ENCODE measurements around the gene LRP1B. TPM values are rescaled to one million over a fixed set of nuclear protein-coding genes. Genes with fewer than 3 reads are reported as not detected.

Gene LRP1B
- total RNA-seq, 2 donors from 2014 or later: 0.02 TPM; not detected in 1

DNA sequence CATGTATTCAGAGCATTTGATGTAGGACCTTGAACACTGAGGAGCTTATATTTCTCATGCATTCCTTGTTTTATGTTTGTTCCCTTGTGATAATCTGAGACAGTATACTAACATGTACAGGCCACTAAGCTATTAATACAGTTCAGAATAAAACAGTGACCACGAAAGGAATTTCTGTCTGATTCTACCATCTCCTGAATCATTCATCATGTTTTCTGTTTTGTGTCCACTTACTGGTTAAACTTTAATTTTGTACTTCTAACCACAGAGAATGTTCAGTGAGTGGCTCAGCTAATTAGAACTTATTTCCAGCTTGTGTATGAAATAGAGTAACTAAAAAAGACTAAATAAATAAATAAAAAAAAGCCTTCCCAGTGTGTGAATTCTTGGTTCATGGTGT is 110.4 kb downstream of the LRP1B start:
- no peak for DNase-seq
- no peaks in the 10 kb centered on the region for H3K9me3 ChIP-seq (ENCODE audit: control insufficient read depth, low read length, poor library complexity, severe bottlenecking)
- Mint-ChIP-seq H3K4me3 (no peak overlapping the region), H3K27ac (no peak overlapping the region), H3K36me3 (ENCODE audit: low read depth) (no peaks in the 10 kb centered on the region), H3K27me3 (no peaks in the 10 kb centered on the region), H3K4me1 (no peaks in the 10 kb centered on the region)
- no peak for ATAC-seq

- H3K27me3 Mint-ChIP-seq: no peaks in the 10 kb centered on the region
- ATAC-seq (no peak), DNase-seq (no peak)
- no peaks in the 10 kb centered on the region for H3K36me3 Mint-ChIP-seq (ENCODE audit: low read depth)
- H3K27ac Mint-ChIP-seq: no peak overlapping the region
- H3K4me1 Mint-ChIP-seq: no peaks in the 10 kb centered on the region
- no peaks in the 10 kb centered on the region for H3K9me3 ChIP-seq (ENCODE audit: control insufficient read depth, low read length, poor library complexity, severe bottlenecking)
- H3K4me3 Mint-ChIP-seq: no peak overlapping the region
Measured at GRCh38 chr2:142014536-142014935, 116.3 kb downstream of the LRP1B start.

- DNase-seq (no peak), ATAC-seq (no peak)
- no peaks in the 10 kb centered on the region for H3K36me3 Mint-ChIP-seq (ENCODE audit: low read depth)
- no peaks in the 10 kb centered on the region for H3K9me3 ChIP-seq (ENCODE audit: control insufficient read depth, low read length, poor library complexity, severe bottlenecking)
- H3K27me3 Mint-ChIP-seq: no peaks in the 10 kb centered on the region
- no peak overlapping the region for H3K4me3 Mint-ChIP-seq
- H3K27ac Mint-ChIP-seq: no peak overlapping the region
- H3K4me1 Mint-ChIP-seq: no peaks in the 10 kb centered on the region
Measured at GRCh38 chr2:142012797-142013196, 118.0 kb downstream of the LRP1B start.

- DNase-seq: no peak
- no peaks in the 10 kb centered on the region for H3K27me3 Mint-ChIP-seq
Measured at GRCh38 chr2:142010477-142011270, 120.1 kb downstream of the LRP1B start.

DNA sequence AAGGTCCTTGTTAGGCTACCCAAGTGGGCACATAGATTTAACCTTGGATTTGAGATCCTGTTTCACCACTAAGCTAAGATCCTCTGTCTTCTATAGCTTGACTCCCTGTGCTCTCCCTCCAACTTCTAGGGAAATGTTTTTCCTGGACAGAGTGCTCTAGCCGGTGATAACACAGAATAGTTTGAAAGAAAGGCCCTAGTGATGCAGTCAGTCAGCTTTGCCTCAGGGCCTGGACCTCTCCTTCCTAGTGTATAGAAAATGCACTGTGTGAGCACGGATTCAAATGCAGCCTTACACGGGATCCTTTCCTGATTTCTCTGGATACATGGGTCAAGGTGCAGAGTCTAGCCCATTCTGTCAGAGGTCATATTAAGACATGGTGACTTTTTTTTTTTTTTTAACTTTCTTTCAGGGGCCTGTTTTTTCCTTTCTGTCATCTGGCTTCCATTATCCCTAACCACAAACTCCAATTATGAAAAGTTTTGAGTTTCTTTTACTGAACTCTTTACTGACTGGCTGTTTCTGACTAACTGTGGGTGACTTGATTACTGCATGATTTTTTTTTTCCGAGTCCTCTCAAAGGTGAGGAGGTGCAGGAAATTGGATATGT is 122.6 kb downstream of the LRP1B start:
- no peaks in the 10 kb centered on the region for H3K9me3 ChIP-seq (ENCODE audit: control insufficient read depth, low read length, poor library complexity, severe bottlenecking)
- Mint-ChIP-seq H3K27me3 (no peaks in the 10 kb centered on the region), H3K27ac (no peak overlapping the region), H3K4me3 (no peak overlapping the region), H3K36me3 (ENCODE audit: low read depth) (no peaks in the 10 kb centered on the region), H3K4me1 (no peaks in the 10 kb centered on the region)
- ATAC-seq (no peak), DNase-seq (no peak)

More at GRCh38 chr2:142010477-142011270, 120.1 kb downstream of the LRP1B start:
- H3K9me3 ChIP-seq (ENCODE audit: control insufficient read depth, low read length, poor library complexity, severe bottlenecking): no peaks in the 10 kb centered on the region
- H3K27ac Mint-ChIP-seq: no peak overlapping the region
- no peak for ATAC-seq
- no peaks in the 10 kb centered on the region for H3K4me1 Mint-ChIP-seq
- H3K4me3 Mint-ChIP-seq: no peak overlapping the region
- no peaks in the 10 kb centered on the region for H3K36me3 Mint-ChIP-seq (ENCODE audit: low read depth)

GRCh38 chr2:141994066-141994465 is 136.8 kb downstream of the LRP1B start:
- H3K27me3 Mint-ChIP-seq: no peaks in the 10 kb centered on the region
- H3K4me1 Mint-ChIP-seq: no peaks in the 10 kb centered on the region
- ATAC-seq (no peak), DNase-seq (no peak)
- H3K9me3 ChIP-seq (ENCODE audit: control insufficient read depth, low read length, poor library complexity, severe bottlenecking): no peaks in the 10 kb centered on the region
- no peak overlapping the region for H3K27ac Mint-ChIP-seq
- H3K36me3 Mint-ChIP-seq (ENCODE audit: low read depth): no peaks in the 10 kb centered on the region
- no peak overlapping the region for H3K4me3 Mint-ChIP-seq

GRCh38 chr2:141992695-141993094 is 138.1 kb downstream of the LRP1B start:
- H3K27ac Mint-ChIP-seq: no peak overlapping the region
- H3K27me3 Mint-ChIP-seq: no peaks in the 10 kb centered on the region
- no peak for ATAC-seq
- H3K9me3 ChIP-seq (ENCODE audit: control insufficient read depth, low read length, poor library complexity, severe bottlenecking): no peaks in the 10 kb centered on the region
- H3K36me3 Mint-ChIP-seq (ENCODE audit: low read depth): no peaks in the 10 kb centered on the region
- H3K4me1 Mint-ChIP-seq: no peaks in the 10 kb centered on the region
- H3K4me3 Mint-ChIP-seq: no peak overlapping the region
- DNase-seq: no peak

- DNase-seq (no peak), ATAC-seq (no peak)
- Mint-ChIP-seq H3K27ac (no peak overlapping the region), H3K4me1 (no peaks in the 10 kb centered on the region), H3K4me3 (no peak overlapping the region), H3K27me3 (no peaks in the 10 kb centered on the region), H3K36me3 (ENCODE audit: low read depth) (no peaks in the 10 kb centered on the region)
- H3K9me3 ChIP-seq (ENCODE audit: control insufficient read depth, low read length, poor library complexity, severe bottlenecking): no peaks in the 10 kb centered on the region
Measured at GRCh38 chr2:141968433-141968832, 162.4 kb downstream of the LRP1B start.

GRCh38 chr2:141967980-141968379 is 162.8 kb downstream of the LRP1B start:
- Mint-ChIP-seq H3K27ac (no peak overlapping the region), H3K36me3 (ENCODE audit: low read depth) (no peaks in the 10 kb centered on the region), H3K4me1 (no peaks in the 10 kb centered on the region), H3K27me3 (no peaks in the 10 kb centered on the region), H3K4me3 (no peak overlapping the region)
- no peak for DNase-seq
- H3K9me3 ChIP-seq (ENCODE audit: control insufficient read depth, low read length, poor library complexity, severe bottlenecking): no peaks in the 10 kb centered on the region
- no peak for ATAC-seq

DNA sequence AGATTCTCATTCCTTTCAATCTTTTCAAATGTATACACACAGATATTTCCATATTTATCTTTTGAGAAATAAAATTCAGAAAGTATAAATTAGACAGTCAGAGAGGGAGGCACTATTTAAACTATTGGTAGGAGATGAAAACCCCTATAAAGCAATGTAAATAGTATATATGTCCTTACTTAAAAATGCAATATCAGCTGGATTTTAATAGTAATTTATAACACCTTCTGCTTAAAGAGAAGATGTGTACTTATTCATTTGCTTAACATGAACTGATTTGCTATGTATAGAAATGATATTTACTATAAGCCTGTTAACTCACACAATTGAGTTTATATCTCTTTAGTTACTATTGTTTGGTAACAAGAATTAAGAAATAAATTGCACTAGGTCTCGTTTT is 163.3 kb downstream of the LRP1B start:
- DNase-seq (no peak), ATAC-seq (no peak)
- Mint-ChIP-seq H3K27ac (no peak overlapping the region), H3K36me3 (ENCODE audit: low read depth) (no peaks in the 10 kb centered on the region), H3K27me3 (no peaks in the 10 kb centered on the region), H3K4me3 (no peak overlapping the region), H3K4me1 (no peaks in the 10 kb centered on the region)
- no peaks in the 10 kb centered on the region for H3K9me3 ChIP-seq (ENCODE audit: control insufficient read depth, low read length, poor library complexity, severe bottlenecking)

GRCh38 chr2:141959941-141960340 is 170.9 kb downstream of the LRP1B start:
- no peaks in the 10 kb centered on the region for H3K36me3 Mint-ChIP-seq (ENCODE audit: low read depth)
- no peak overlapping the region for H3K4me3 Mint-ChIP-seq
- no peaks in the 10 kb centered on the region for H3K4me1 Mint-ChIP-seq
- no peaks in the 10 kb centered on the region for H3K27me3 Mint-ChIP-seq
- no peak for ATAC-seq
- no peaks in the 10 kb centered on the region for H3K9me3 ChIP-seq (ENCODE audit: control insufficient read depth, low read length, poor library complexity, severe bottlenecking)
- H3K27ac Mint-ChIP-seq: no peak overlapping the region
- no peak for DNase-seq

DNA sequence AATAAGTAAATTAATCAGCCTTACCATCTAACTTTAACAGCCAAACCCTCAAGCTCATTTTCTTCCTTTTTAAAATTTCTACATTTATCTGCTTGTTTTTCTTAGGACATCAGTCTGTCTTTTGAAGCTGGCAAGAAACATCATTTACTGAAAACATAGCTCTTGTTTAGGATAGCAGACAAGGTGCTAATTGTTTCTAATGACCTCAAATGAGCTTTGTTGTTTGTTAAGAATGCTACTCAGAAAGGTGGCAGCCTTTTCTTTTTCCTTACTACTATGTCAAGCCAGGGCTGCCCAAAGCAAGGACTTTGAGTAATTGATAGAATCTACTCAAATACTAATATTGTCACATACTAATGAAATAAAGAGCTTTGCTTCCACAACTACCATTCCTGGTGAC is 171.8 kb downstream of the LRP1B start:
- DNase-seq (no peak), ATAC-seq (no peak)
- Mint-ChIP-seq H3K27ac (no peak overlapping the region), H3K36me3 (ENCODE audit: low read depth) (no peaks in the 10 kb centered on the region), H3K4me3 (no peak overlapping the region), H3K27me3 (no peaks in the 10 kb centered on the region), H3K4me1 (no peaks in the 10 kb centered on the region)
- H3K9me3 ChIP-seq (ENCODE audit: control insufficient read depth, low read length, poor library complexity, severe bottlenecking): no peaks in the 10 kb centered on the region

- Mint-ChIP-seq H3K4me1 (no peaks in the 10 kb centered on the region), H3K4me3 (no peak overlapping the region), H3K27ac (no peak overlapping the region), H3K36me3 (ENCODE audit: low read depth) (no peaks in the 10 kb centered on the region), H3K27me3 (no peaks in the 10 kb centered on the region)
- ATAC-seq (no peak), DNase-seq (no peak)
- no peaks in the 10 kb centered on the region for H3K9me3 ChIP-seq (ENCODE audit: control insufficient read depth, low read length, poor library complexity, severe bottlenecking)
Measured at GRCh38 chr2:141957827-141958450, 172.9 kb downstream of the LRP1B start.

Measured in T-helper 17 cell (primary cell).